Duodenal mucosa (tissue), 2 donors: Measurements from ENCODE around the gene DCC.

Experiments used
- H3K27ac ChIP-seq: one replicate; pipeline ENCODE4 v1.7.0; 2013; ENCODE audit warnings: low read depth, low read length
- H3K27me3 ChIP-seq, 2 donors: one replicate each; pipeline ENCODE4 v1.7.0; 2013; ENCODE audit warnings: low read length in 2 of 2, control low read depth in 1 of 2; ENCODE audit not compliant: insufficient read depth in 2 of 2, control insufficient read depth in 1 of 2
- H3K36me3 ChIP-seq, 2 donors: one replicate each; pipeline ENCODE4 v1.7.0; 2013; ENCODE audit warnings: low read length in 2 of 2, control low read depth in 1 of 2; ENCODE audit not compliant: insufficient read depth in 2 of 2, control insufficient read depth in 1 of 2
- H3K4me1 ChIP-seq, 2 donors: one replicate each; pipeline ENCODE4 v1.7.0; 2013; ENCODE audit warnings: low read length in 2 of 2, control low read depth in 1 of 2; ENCODE audit not compliant: insufficient read depth in 2 of 2, control insufficient read depth in 1 of 2
- H3K4me3 ChIP-seq, 2 donors: one replicate each; pipeline ENCODE4 v1.7.0; 2013; ENCODE audit warnings: low read length in 2 of 2, low read depth in 1 of 2
- H3K9ac ChIP-seq, 2 donors: one replicate each; pipeline ENCODE4 v1.7.0; 2013; ENCODE audit warnings: low read length in 2 of 2, low read depth in 1 of 2
- H3K9me3 ChIP-seq, 2 donors: one replicate each; pipeline ENCODE4 v1.7.0; 2013; ENCODE audit warnings: low read length in 2 of 2, control low read depth in 1 of 2; ENCODE audit not compliant: control insufficient read depth in 1 of 2

DCC gene

GRCh38 chr18:52937840-52938239 is 597.8 kb downstream of the DCC start:
- H3K27me3 ChIP-seq: no peaks in the 10 kb centered on the region
- H3K9me3 ChIP-seq: no peaks in the 10 kb centered on the region
- no peak overlapping the region for H3K27ac ChIP-seq
- no peaks in the 10 kb centered on the region for H3K4me1 ChIP-seq
- H3K36me3 ChIP-seq: no peaks in the 10 kb centered on the region
- no peak overlapping the region for H3K4me3 ChIP-seq
- no peak overlapping the region for H3K9ac ChIP-seq

DNA sequence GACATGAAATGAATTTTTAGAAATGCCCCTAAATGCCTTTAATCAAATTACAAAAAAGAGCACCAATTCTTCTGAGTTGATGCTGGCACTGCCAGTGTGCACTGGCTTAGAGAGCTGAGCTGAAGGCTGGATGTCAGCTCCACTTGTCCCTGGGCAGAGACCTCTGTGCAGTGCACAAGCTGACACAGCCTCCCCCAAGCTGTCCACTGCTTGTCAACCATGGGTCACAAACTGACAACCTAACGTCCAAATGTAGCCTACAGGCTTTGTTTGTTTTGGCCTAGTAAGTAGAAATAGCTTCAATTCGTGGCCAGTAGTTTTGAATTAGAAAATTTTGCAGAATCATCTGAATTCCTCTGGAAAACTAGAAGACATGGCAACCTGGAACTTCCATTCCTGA is 605.6 kb downstream of the DCC start:
- Histone ChIP-seq H3K36me3 (no peaks in the 10 kb centered on the region), H3K4me3 (no peak overlapping the region), H3K9me3 (peaks cover 0 to 4% of the 10 kb centered on the region in 2 donors), H3K27me3 (no peaks in the 10 kb centered on the region), H3K27ac (no peak overlapping the region), H3K4me1 (no peaks in the 10 kb centered on the region), H3K9ac (no peak overlapping the region)

GRCh38 chr18:52948868-52949444 is 609.0 kb downstream of the DCC start:
- Histone ChIP-seq H3K4me3 (no peak overlapping the region), H3K36me3 (no peaks in the 10 kb centered on the region), H3K4me1 (no peaks in the 10 kb centered on the region), H3K27ac (no peak overlapping the region), H3K27me3 (no peaks in the 10 kb centered on the region), H3K9me3 (peaks cover 0 to 4% of the 10 kb centered on the region in 2 donors), H3K9ac (no peak overlapping the region)

DNA sequence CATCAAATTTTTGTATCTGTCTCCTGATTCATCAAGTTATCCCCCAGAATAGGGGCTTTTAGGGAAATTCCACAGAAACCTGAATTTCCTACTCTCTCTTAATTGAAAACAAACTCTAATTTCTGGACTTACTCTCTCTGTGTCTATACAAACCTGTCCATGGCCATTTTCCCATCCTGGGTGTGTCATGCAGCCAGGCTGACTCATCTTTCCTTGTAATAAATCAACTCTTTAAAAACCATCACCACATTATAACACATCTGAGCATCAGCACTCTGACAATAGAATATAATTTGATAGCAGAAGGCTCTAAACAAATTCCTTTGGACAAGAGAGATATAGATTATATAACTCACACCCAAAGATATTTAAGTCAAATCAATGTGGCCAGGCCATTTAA is 610.2 kb downstream of the DCC start:
- Histone ChIP-seq H3K36me3 (no peaks in the 10 kb centered on the region), H3K4me3 (no peak overlapping the region), H3K4me1 (no peaks in the 10 kb centered on the region), H3K27ac (no peak overlapping the region), H3K9me3 (no peaks in the 10 kb centered on the region), H3K9ac (no peak overlapping the region), H3K27me3 (no peaks in the 10 kb centered on the region)

DNA sequence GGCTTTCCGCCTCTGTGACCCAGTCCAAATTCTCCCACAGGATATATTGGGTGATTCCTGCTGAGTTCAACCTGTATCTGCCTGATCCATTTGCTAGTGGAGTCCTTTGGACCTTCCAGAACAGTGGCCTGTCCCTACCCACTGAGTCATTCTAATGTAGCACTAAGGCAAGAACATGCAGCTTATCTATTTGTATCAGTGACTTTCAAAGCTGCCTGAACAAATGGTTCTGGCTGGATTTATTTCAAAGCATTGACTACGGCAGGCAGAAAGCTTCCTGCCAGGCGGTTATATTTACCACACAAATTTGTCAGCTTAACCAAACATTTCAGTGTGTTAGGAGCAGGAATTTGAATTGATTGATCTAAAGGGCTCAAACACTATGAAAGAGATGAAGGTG is 613.4 kb downstream of the DCC start:
- H3K4me3 ChIP-seq: no peak overlapping the region
- no peak overlapping the region for H3K27ac ChIP-seq
- no peak overlapping the region for H3K9ac ChIP-seq
- no peaks in the 10 kb centered on the region for H3K36me3 ChIP-seq
- no peaks in the 10 kb centered on the region for H3K9me3 ChIP-seq
- no peaks in the 10 kb centered on the region for H3K27me3 ChIP-seq
- H3K4me1 ChIP-seq: no peaks in the 10 kb centered on the region

DNA sequence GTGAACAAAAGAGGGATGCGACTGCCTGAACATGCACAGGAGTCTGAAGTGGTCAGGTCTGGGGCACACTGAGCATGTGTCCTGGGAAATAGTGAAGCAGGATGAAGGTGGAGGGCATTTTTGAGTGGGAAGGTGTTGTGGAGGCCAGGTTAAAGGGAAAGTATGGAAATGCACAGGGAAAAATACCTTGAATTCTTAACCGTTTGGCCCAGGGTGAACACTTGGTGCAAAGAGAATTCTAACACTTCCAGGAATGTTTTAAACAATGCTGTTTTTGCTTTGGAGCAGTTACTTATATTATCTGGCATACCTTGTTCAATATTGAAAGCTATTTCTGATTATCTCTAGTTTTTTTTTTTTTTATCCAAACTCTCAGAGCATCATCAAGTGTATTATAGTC is 623.5 kb downstream of the DCC start:
- Histone ChIP-seq H3K9ac (no peak overlapping the region), H3K9me3 (peaks cover 0 to 3% of the 10 kb centered on the region in 2 donors), H3K27ac (no peak overlapping the region), H3K4me3 (no peak overlapping the region), H3K4me1 (no peaks in the 10 kb centered on the region), H3K27me3 (no peaks in the 10 kb centered on the region), H3K36me3 (no peaks in the 10 kb centered on the region)

GRCh38 chr18:52970686-52971085 is 630.7 kb downstream of the DCC start:
- no peaks in the 10 kb centered on the region for H3K4me1 ChIP-seq
- no peak overlapping the region for H3K27ac ChIP-seq
- H3K9me3 ChIP-seq: no peaks in the 10 kb centered on the region
- H3K9ac ChIP-seq: no peak overlapping the region
- no peak overlapping the region for H3K4me3 ChIP-seq
- no peaks in the 10 kb centered on the region for H3K27me3 ChIP-seq
- H3K36me3 ChIP-seq: no peaks in the 10 kb centered on the region

GRCh38 chr18:52971097-52971496 is 631.1 kb downstream of the DCC start:
- no peak overlapping the region for H3K9ac ChIP-seq
- no peaks in the 10 kb centered on the region for H3K4me1 ChIP-seq
- H3K36me3 ChIP-seq: no peaks in the 10 kb centered on the region
- H3K4me3 ChIP-seq: no peak overlapping the region
- no peaks in the 10 kb centered on the region for H3K9me3 ChIP-seq
- H3K27ac ChIP-seq: no peak overlapping the region
- H3K27me3 ChIP-seq: no peaks in the 10 kb centered on the region

DNA sequence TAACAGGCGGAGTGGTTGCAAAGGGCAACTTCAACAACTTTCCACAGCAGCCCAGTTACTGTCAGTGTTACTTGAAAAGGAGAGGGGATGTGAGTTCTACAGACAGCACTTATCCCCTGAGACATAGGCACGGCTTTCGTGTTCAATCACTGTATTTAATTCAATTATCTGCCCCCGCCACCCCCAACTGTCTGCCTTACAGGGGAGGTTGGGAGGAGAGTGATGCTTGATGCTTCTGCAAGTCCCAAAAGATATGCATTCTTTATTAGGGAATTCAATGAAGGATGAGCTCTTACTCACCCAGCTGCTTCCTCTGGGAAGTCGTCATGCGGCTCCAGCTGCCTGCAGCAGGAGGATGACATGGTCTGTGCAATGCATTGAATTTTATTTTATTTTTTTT is 639.9 kb downstream of the DCC start:
- H3K9me3 ChIP-seq: no peaks in the 10 kb centered on the region
- no peaks in the 10 kb centered on the region for H3K27me3 ChIP-seq
- H3K4me3 ChIP-seq: no peak overlapping the region
- H3K4me1 ChIP-seq: no peaks in the 10 kb centered on the region
- no peak overlapping the region for H3K9ac ChIP-seq
- H3K27ac ChIP-seq: no peak overlapping the region
- H3K36me3 ChIP-seq: no peaks in the 10 kb centered on the region

DNA sequence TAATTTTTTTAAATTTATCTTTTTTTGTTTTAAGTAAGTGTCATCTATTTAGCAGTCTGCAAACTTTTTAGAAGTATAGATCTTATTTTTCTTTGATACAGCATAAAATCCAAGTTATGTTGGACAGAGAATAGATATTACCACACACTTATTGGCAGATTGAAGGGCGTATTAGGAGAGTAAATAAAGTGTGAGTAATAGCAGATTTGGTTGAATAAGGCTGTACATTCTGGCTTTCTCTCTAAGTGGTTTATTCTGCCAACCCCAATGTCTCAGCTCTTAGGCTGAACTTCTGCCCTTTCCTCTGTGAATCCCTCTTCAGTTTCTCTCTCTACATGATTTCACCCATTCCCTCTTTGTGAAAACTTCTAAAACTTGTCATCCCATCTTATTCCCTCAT is 651.2 kb downstream of the DCC start:
- H3K4me3 ChIP-seq: no peak overlapping the region

DNA sequence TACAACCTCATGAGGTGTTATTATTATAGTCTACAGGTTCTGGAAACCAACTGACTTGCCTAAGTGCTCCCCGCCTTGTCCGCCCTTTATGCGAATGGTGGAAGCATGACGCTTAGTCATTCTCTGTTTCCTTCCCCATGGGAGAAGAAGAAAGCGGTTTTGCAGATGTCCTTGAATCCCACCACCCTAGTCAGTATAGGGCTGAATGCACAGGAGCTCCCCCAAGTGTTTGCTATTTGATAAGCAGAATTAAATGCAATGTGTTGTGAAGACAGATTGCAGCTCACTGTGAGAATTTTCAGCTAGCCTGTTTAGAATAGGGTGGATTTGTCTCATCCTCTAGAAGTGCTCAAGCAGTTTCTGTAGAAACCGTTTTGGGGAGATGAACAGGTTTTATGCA is 652.0 kb downstream of the DCC start:
- Histone ChIP-seq H3K4me3 (no peak overlapping the region), H3K27me3 (no peaks in the 10 kb centered on the region), H3K36me3 (no peaks in the 10 kb centered on the region), H3K27ac (no peak overlapping the region), H3K9me3 (no peaks in the 10 kb centered on the region), H3K4me1 (no peaks in the 10 kb centered on the region), H3K9ac (no peak overlapping the region)

More for the DNA sequence above, 651.2 kb downstream of the DCC start:
- no peak overlapping the region for H3K9ac ChIP-seq
- no peaks in the 10 kb centered on the region for H3K9me3 ChIP-seq
- no peaks in the 10 kb centered on the region for H3K4me1 ChIP-seq
- no peaks in the 10 kb centered on the region for H3K27me3 ChIP-seq
- H3K27ac ChIP-seq: no peak overlapping the region
- no peaks in the 10 kb centered on the region for H3K36me3 ChIP-seq
